Motor neuron (in vitro differentiated cells): ENCODE measurements around the gene MAGIX. TPM values are rescaled to one million over a fixed set of nuclear protein-coding genes. Genes with fewer than 3 reads are reported as not detected.
"Not testable (repeated sequence)": the region's sequence is repeated elsewhere in the genome, so short reads cannot be mapped to it uniquely, and the experiment has no call there.

Experiments
- ATAC-seq, 8 experiments: fragments of 200-7000 bp; cut with Tn5 transposase; replicated peaks in 6 of 8; 2 replicates each; pipeline ENCODE4 v1.8.0; 2021; ENCODE audit warnings: mild to moderate bottlenecking in 8 of 8, moderate library complexity in 8 of 8
- H3K27ac ChIP-seq, 2 donors: fragments of 250-450 bp; sonication (Bioruptor Pico); 2 replicates each; pipeline ENCODE4 v1.9.0; 2021; ENCODE audit warnings: antibody characterized with exemption in 2 of 2, mild to moderate bottlenecking in 2 of 2, moderate library complexity in 1 of 2
- H3K4me1 ChIP-seq, 2 donors: fragments of 250-450 bp; sonication (Bioruptor Pico); replicated peaks in 1 of 2; 2 replicates each; pipeline ENCODE4 v1.6.1; 2021; ENCODE audit warnings: antibody characterized with exemption in 2 of 2, mild to moderate bottlenecking in 2 of 2, moderate library complexity in 1 of 2
- H3K4me3 ChIP-seq, 5 donors: fragments of 250-450 bp; sonication (Bioruptor Pico); 2 replicates each; pipeline ENCODE4 v1.9.0; 2021; ENCODE audit warnings: antibody characterized with exemption in 5 of 5, mild to moderate bottlenecking in 5 of 5, moderate library complexity in 4 of 5
- WGBS, 10 experiments: fragments of 450-650 bp; shearing (Covaris generic); methylation state at CpG; one replicate each; pipeline ENCODE4 v1.0.0; 2022; 5-methylcytosine and 5-hydroxymethylcytosine counted together
- in situ Hi-C, 9 experiments: fragments of 400-800 bp; cut with MboI; loops; one replicate each; pipeline ENCODE4 v1.15.0; 2021; ENCODE audit warnings: low sequenced_read_pairs in 9 of 9, low pct_unique_long_range_greater_than_20kb in 2 of 9; ENCODE audit not compliant: unreplicated experiment in 9 of 9
- total RNA-seq, 8 experiments: library from RNA; unstranded; fragments of 300-600 nt; gene quantifications; 2 replicates each; pipeline versions ENCODE4 v1.2.3 to v1.2.4, GENCODE V29; 2022

The MAGIX gene
- total RNA-seq, 8 experiments from 2014 or later = 0.57 to 2.7 (median 1.4) TPM

DNA sequence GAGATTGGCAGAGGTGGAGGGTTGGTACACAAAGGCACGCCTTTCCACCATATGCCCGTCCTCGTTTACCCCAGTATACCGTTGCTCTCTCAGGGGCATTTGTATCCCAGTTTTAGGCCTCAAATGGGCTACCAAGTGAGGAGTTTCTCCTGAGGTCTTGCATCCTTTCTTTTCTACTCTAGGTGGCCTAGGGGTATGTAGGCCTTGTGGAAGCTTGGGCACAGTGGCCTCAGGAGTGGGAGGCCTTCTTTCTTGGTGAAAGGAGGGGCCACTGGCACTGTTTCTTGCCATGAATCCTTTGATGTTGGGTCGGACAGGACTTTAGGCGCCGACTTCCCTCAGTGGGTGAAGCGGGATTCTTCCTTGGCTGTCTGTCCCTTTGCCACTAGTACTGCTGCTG is 15.3 kb upstream of the MAGIX start:
- H3K27ac ChIP-seq = no peak overlapping the region
- H3K4me3 ChIP-seq = no peak overlapping the region
- 89 to 93% methylated on average over 3 of the region's 8 CpGs; no CpG with 5 or more reads in 8 of the 10 experiments for WGBS, 10 experiments
- no peak for ATAC-seq
- no peaks in the 10 kb centered on the region for H3K4me1 ChIP-seq
- in situ Hi-C loops = no loop called here

- 66 to 80% methylated on average over 5 to 10 of the region's 13 CpGs; no CpG with 5 or more reads in 8 of the 10 experiments for WGBS, 10 experiments
- ATAC-seq = no peak
- in situ Hi-C loops = no loop called here
- H3K4me1 ChIP-seq = no peaks in the 10 kb centered on the region
- H3K4me3 ChIP-seq = no peak overlapping the region
- H3K27ac ChIP-seq = no peak overlapping the region
Measured at GRCh38 chrX:49147936-49148335, 14.6 kb upstream of the MAGIX start.

DNA sequence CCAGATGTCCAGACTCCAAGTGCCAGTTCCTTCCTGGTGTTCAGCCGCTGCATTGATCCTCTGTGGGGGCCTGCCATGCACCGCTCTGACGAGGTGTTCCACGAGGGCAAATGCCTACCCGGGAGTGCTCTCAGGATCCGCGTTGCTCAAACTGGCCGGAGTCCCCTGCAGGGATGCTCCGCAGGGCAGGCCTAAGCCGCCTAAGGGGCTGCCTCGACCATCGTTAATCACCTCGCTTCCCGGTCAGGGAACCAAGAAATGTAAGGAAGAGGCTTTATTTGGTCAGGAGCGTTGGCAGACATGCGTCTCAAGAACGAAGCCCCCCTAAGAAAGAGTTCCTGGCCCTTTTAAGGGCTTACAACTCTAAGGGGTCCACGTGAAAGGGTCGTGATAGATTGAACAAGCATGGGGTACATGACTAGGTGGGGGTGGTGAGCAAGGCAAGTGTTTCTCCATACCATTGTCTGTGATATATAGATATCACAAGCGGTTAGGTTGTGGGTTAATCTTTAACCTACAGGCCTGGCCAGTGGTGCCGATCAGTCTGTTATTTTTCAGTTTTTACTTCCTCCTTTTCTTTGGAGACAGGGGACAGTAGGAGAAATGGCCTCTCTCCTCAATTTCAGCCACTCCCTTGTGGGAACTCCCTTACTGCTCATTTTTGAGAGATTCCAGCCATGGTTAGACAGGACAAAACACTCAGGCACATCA is 14.0 kb upstream of the MAGIX start:
- H3K4me3 ChIP-seq, ATAC-seq, in situ Hi-C loops, H3K27ac ChIP-seq, H3K4me1 ChIP-seq: not testable (repeated sequence)
- WGBS, 10 experiments = 44 to 75% (median 65%) methylated on average over 4 to 8 of the region's 21 CpGs; no CpG with 5 or more reads in 7 of the 10 experiments

DNA sequence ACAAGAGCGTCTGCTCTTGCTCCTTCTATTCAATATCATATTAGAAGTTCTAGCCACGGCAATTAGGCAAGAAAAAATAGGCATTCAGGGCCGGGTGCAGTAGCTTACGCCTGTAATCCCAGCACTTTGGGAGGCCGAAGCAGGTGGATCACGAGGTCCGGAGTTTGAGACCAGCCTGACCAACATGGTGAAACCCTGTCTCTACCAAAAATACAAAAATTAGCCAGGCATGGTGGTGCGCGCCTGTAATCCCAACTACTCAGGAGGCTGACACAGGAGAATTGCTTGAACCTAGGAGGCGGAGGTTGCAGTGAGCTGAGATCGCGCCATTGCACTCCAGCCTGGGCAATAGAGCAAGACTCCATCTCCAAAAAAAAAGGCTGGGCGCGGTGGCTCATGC is 13.3 kb upstream of the MAGIX start:
- ATAC-seq, H3K4me1 ChIP-seq, H3K4me3 ChIP-seq, in situ Hi-C loops, H3K27ac ChIP-seq: not testable (repeated sequence)
- 60 to 100% (median 61%) methylated on average over 2 to 8 of the region's 14 CpGs; no CpG with 5 or more reads in 7 of the 10 experiments for WGBS, 10 experiments

- Histone ChIP-seq H3K4me3 (no peak overlapping the region), H3K4me1 (peaks cover 0 to 3% of the 10 kb centered on the region in 2 donors), H3K27ac (no peak overlapping the region)
- no peak for ATAC-seq
- in situ Hi-C loops = no loop called here
- WGBS, 10 experiments = 83 to 100% methylated on average over 1 of the region's 1 CpG; no CpG with 5 or more reads in 8 of the 10 experiments
Measured at GRCh38 chrX:49153467-49153866, 9.1 kb upstream of the MAGIX start.

DNA sequence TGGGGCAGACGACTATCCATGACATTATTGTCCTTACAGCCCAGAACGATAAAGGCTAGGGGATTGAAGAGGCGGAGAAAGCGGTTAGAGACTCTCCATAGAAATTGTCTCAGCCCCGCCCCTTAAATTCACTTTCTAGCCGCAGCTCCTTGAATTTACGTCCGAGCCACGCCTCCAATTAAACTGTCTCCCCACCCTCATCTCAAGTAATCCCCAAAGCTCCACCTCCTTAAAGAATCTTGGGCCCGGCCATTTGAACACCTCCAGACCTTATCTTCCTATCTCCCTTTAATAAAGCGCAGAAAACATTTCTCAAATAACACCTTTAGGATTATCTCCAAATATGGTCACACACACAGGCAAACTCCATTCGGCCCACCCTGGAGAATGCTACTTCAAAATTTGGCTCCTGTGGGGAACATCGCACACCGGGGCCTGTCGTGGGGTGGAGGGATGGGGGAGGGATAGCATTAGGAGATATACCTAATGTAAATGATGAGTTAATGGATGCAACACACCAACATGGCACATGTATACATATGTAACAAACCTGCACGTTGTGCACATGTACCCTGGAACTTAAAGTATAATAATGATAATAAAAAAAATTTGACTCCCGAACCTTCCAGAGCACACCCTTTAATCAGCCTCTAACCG is 7.2 kb upstream of the MAGIX start:
- peak overlapping the region; percentile 96 to 100 for H3K27ac ChIP-seq
- ATAC-seq = peak; percentile 20 to 53 (median 26)
- H3K4me3 ChIP-seq = peak overlapping the region; percentile 54 to 78 (median 59)
- H3K4me1 ChIP-seq = peaks cover 0 to 3% of the 10 kb centered on the region in 2 donors
- in situ Hi-C loops = no loop called here
- 0 to 10% (median 7%) methylated on average over 2 to 4 of the region's 18 CpGs; no CpG with 5 or more reads in 7 of the 10 experiments for WGBS, 10 experiments

DNA sequence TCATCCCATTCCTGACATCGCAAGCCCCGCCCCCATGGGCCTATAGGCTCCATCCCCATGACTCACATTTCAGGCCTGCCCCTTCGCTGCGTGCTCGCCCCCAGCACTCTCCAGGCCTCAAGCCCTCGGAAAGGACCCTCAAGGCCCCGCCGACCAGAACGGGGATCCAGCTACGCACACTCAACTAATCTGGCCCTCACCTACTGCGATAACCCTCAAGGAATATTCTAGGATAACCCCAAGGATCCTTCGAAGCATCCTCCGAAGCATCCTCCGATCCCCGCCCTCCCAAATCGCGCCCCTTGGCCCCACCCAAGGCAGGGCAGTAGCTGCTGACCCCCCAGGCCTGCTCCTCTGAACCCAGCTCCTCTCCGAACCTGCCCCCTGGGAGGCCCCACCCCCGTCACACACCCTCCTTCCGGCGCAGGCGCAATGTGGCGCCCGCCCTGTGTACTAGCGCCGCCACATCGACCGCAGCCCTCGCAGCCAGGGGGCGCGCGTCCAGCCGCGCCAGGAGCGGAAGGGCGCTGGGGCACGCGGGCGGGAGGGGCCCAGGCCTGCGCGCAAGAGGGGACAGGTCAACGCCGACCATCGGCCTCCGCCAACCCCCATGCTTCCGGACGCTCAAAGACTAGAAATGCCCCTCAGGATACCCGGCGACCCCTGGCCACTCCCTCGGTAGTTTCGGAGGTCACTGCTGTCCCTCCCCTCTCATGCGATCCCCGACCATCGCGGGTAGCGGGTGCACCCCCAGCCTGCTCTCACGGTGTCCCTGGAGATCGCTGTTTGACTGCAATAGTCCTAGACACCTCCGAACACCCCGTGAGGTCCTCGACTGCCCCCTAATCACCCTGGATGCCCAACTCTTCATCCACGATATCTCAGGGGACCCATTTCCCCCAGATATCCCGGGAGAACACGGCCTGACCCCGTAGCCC is 6.4 kb upstream of the MAGIX start:
- WGBS, 10 experiments = 60% methylated on average over 4 of the region's 65 CpGs; no CpG with 5 or more reads in 9 of the 10 experiments
- H3K27ac ChIP-seq = peak overlapping the region; percentile 96 to 100
- ATAC-seq = peak; percentile 88 to 93 (median 91)
- peak overlapping the region; percentile 54 to 78 (median 59) for H3K4me3 ChIP-seq
- in situ Hi-C loops = no loop called here
- H3K4me1 ChIP-seq = peaks cover 0 to 3% of the 10 kb centered on the region in 2 donors

GRCh38 chrX:49157194-49157593 is 5.4 kb upstream of the MAGIX start:
- Histone ChIP-seq H3K4me1 (peaks cover 0 to 3% of the 10 kb centered on the region in 2 donors), H3K4me3 (no peak overlapping the region), H3K27ac (no peak overlapping the region)
- 48% methylated on average over 6 of the region's 25 CpGs; no CpG with 5 or more reads in 9 of the 10 experiments for WGBS, 10 experiments
- no peak for ATAC-seq
- in situ Hi-C loops = no loop called here

- 29 to 83% (median 83%) methylated on average over 1 to 2 of the region's 2 CpGs; no CpG with 5 or more reads in 7 of the 10 experiments for WGBS, 10 experiments
- in situ Hi-C loops = no loop called here
- no peak for ATAC-seq
- Histone ChIP-seq H3K27ac (no peak overlapping the region), H3K4me3 (no peak overlapping the region), H3K4me1 (peaks cover 5 to 11% of the 10 kb centered on the region in 2 donors)
Measured at GRCh38 chrX:49160908-49161307, 1.6 kb upstream of the MAGIX start.

- no peak overlapping the region for H3K27ac ChIP-seq
- H3K4me3 ChIP-seq = no peak overlapping the region
- peaks cover 9 to 12% of the 10 kb centered on the region in 2 donors for H3K4me1 ChIP-seq
- ATAC-seq = no peak
- in situ Hi-C loops = no loop called here
- 43 to 82% (median 48%) methylated on average over 1 to 5 of the region's 5 CpGs; no CpG with 5 or more reads in 7 of the 10 experiments for WGBS, 10 experiments
Measured at GRCh38 chrX:49161632-49162031, 926 bp upstream of the MAGIX start.

- ATAC-seq = peak; percentile 59 to 88 (median 77)
- H3K4me1 ChIP-seq = peaks cover 20 to 21% of the 10 kb centered on the region in 2 donors
- WGBS, 10 experiments = no CpG with 5 or more reads among the region's 69 CpGs
- peak overlapping the region; percentile 94 to 99 for H3K27ac ChIP-seq
- H3K4me3 ChIP-seq = peak overlapping the region; percentile 33 to 41 (median 36)
- in situ Hi-C loops = no loop called here
Measured at GRCh38 chrX:49163555-49164419, 1.2 kb downstream of the MAGIX start.
